HCT116 (cell line): ENCODE data around the gene PRPF40B.

ENCODE experiments used
- ELF1 ChIP-seq: IDR thresholded peaks from 2 replicates; pipeline ENCODE4 v1.6.1; 2012; ENCODE audit warnings: low read depth, borderline replicate concordance
- EZH2phosphoT487 ChIP-seq: fragments of 200-600 bp; IDR thresholded peaks from 2 replicates; pipeline ENCODE4 v1.6.1; 2018; ENCODE audit warnings: antibody characterized with exemption, borderline replicate concordance
- JUND ChIP-seq: IDR thresholded peaks from 2 replicates; pipeline ENCODE4 v1.6.1; 2012
- POLR2A ChIP-seq: IDR thresholded peaks from 2 replicates; pipeline ENCODE4 v1.7.0; 2011; ENCODE audit warnings: borderline replicate concordance; ENCODE audit not compliant: insufficient read depth, insufficient read length; ENCODE audit errors: extremely low read depth
- POLR2AphosphoS5 ChIP-seq: IDR thresholded peaks from 2 replicates; pipeline ENCODE4 v1.6.1; 2011; ENCODE audit warnings: mild to moderate bottlenecking, low read depth, low read length, moderate library complexity
- REST ChIP-seq: IDR thresholded peaks from 2 replicates; pipeline ENCODE4 v1.6.1; 2012; ENCODE audit warnings: low read depth
- SIN3A ChIP-seq: IDR thresholded peaks from 2 replicates; pipeline ENCODE4 v1.6.1; 2012; ENCODE audit warnings: low read depth
- SRF ChIP-seq: IDR thresholded peaks from 2 replicates; pipeline ENCODE4 v1.6.1; 2012; ENCODE audit warnings: low read depth
- TCF7L2 ChIP-seq: IDR thresholded peaks from 2 replicates; pipeline ENCODE4 v1.7.0; 2011; ENCODE audit warnings: borderline replicate concordance, inconsistent platforms; ENCODE audit not compliant: insufficient read depth, insufficient read length; ENCODE audit errors: extremely low read depth
- ZBTB33 ChIP-seq: IDR thresholded peaks from 2 replicates; pipeline ENCODE4 v1.6.1; 2011; ENCODE audit warnings: mild to moderate bottlenecking, low read length, moderate library complexity; ENCODE audit not compliant: insufficient replicate concordance; ENCODE audit errors: extremely low read depth
- ZNF274 ChIP-seq: fragments of 200-500 bp; sonication (Bioruptor generic); IDR thresholded peaks from 2 replicates; pipeline ENCODE4 v1.6.1; 2014; ENCODE audit warnings: mild to moderate bottlenecking, low read depth, low read length, inconsistent platforms
- TF ChIP-seq, protein P1 (sequence below), 3 experiments: fragments of 200-600 bp in 1 of 3; sonication (generic) in 1 of 3; IDR thresholded peaks in 2 of 3; conservative IDR thresholded peaks in 1 of 3; 2 replicates each; pipeline ENCODE4 v1.5.1; 2012 to 2017; ENCODE audit warnings: low read depth in 2 of 3, low read length in 2 of 3, antibody characterized with exemption in 1 of 3, borderline replicate concordance in 1 of 3, control low read depth in 1 of 3, mild to moderate bottlenecking in 1 of 3, mixed read lengths in 1 of 3, mixed run types in 1 of 3, moderate library complexity in 1 of 3; ENCODE audit not compliant: insufficient read depth in 1 of 3

DNA sequence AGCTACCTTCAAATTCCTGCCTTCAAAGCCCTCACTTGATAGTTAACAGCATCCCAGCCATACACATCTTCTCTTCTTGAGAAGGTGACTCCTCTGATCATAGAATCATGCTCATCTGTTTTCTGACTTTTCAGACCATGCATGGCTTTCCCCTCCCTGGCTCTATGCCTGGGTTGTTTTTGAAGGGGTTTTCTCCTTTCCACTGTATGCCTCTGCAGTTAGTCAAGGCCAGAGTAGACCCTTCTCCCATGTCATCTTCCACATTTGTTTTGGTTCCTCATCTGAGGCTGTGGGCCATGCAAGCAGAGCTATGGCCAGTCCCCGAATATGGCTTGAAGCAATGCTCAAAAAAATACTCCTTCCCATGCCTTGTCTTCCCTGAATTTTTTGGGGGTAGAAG, 41.2 kb upstream of the PRPF40B start:
- TF ChIP-seq POLR2A, result no peak
- TF ChIP-seq JUND, result no peak
- TF ChIP-seq, protein P1, sequence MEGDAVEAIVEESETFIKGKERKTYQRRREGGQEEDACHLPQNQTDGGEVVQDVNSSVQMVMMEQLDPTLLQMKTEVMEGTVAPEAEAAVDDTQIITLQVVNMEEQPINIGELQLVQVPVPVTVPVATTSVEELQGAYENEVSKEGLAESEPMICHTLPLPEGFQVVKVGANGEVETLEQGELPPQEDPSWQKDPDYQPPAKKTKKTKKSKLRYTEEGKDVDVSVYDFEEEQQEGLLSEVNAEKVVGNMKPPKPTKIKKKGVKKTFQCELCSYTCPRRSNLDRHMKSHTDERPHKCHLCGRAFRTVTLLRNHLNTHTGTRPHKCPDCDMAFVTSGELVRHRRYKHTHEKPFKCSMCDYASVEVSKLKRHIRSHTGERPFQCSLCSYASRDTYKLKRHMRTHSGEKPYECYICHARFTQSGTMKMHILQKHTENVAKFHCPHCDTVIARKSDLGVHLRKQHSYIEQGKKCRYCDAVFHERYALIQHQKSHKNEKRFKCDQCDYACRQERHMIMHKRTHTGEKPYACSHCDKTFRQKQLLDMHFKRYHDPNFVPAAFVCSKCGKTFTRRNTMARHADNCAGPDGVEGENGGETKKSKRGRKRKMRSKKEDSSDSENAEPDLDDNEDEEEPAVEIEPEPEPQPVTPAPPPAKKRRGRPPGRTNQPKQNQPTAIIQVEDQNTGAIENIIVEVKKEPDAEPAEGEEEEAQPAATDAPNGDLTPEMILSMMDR (IDR thresholded peaks at IDR 0.05 in 2 of 3, conservative IDR thresholded peaks at IDR 0.05 in 1 of 3; ENCODE audit: borderline replicate concordance in 1 of 3, insufficient read depth in 1 of 3, low read depth in 2 of 3, low read length in 2 of 3), result no peak
- no peak for TF ChIP-seq POLR2AphosphoS5
- no peak for TF ChIP-seq ZBTB33
- no peak for TF ChIP-seq REST
- no peak for TF ChIP-seq ZNF274
- no peak for TF ChIP-seq TCF7L2
- TF ChIP-seq ELF1, result no peak
- TF ChIP-seq SIN3A, result no peak
- TF ChIP-seq EZH2phosphoT487, result no peak
- no peak for TF ChIP-seq SRF
